ENCODE data around the gene FAM20C.

DNA sequence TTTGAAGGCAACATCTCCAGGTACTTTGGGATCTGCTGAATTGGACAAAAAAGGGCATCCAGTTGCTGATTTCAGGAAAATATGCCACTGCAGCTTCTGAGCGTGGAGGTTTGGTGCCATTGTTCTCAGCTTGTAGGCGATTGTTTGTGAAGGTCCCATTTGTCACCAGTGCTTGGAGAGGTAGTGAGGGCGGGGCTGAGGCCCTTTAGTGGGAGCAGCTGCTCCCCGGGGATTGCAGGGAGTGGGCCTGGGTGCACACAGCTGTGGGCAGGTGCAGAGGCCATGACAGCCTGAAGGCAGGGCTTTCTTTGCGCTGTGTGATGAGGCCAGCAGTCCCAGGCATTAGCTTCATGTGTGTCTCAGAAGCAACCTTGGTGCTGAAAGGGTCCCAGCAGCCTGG is 3.9 kb downstream of the FAM20C start:
- TF ChIP-seq, protein P1, sequence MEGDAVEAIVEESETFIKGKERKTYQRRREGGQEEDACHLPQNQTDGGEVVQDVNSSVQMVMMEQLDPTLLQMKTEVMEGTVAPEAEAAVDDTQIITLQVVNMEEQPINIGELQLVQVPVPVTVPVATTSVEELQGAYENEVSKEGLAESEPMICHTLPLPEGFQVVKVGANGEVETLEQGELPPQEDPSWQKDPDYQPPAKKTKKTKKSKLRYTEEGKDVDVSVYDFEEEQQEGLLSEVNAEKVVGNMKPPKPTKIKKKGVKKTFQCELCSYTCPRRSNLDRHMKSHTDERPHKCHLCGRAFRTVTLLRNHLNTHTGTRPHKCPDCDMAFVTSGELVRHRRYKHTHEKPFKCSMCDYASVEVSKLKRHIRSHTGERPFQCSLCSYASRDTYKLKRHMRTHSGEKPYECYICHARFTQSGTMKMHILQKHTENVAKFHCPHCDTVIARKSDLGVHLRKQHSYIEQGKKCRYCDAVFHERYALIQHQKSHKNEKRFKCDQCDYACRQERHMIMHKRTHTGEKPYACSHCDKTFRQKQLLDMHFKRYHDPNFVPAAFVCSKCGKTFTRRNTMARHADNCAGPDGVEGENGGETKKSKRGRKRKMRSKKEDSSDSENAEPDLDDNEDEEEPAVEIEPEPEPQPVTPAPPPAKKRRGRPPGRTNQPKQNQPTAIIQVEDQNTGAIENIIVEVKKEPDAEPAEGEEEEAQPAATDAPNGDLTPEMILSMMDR (conservative IDR thresholded peaks at IDR 0.05 in 1 of 2, IDR thresholded peaks at IDR 0.05 in 1 of 2; ENCODE audit: extremely low read depth in 1 of 2, insufficient read depth in 1 of 2, low read depth in 1 of 2, low read length in 2 of 2): no peak
- TF ChIP-seq EZH2 (IDR thresholded peaks at IDR 0.05; ENCODE audit: borderline replicate concordance, low read length): no peak

All from mammary epithelial cell (primary cell).